H9 (cell line): ENCODE results near the gene RRH. TPM values are rescaled to one million over a fixed set of nuclear protein-coding genes. Genes with fewer than 3 reads are reported as not detected.

Experiments
- DNase-seq: peaks from one replicate; pipeline ENCODE4 v3.0.0-alpha.2; 2017
- H2AFZ ChIP-seq: one replicate; pipeline ENCODE4 v1.6.1; 2013; ENCODE audit warnings: mild to moderate bottlenecking, low read length, control low read depth, moderate library complexity
- H2AK5ac ChIP-seq: 2 replicates; pipeline ENCODE4 v1.6.1; 2013; ENCODE audit warnings: low read length, control low read depth, mixed read lengths; ENCODE audit not compliant: insufficient read length
- H2BK120ac ChIP-seq: one replicate; pipeline ENCODE4 v1.6.1; 2013; ENCODE audit warnings: low read depth, mild to moderate bottlenecking, low read length, control low read depth, inconsistent platforms; ENCODE audit not compliant: poor library complexity, severe bottlenecking
- H2BK12ac ChIP-seq: 2 replicates; pipeline ENCODE4 v1.6.1; 2013; ENCODE audit warnings: low read length, control low read depth, mixed read lengths, low read depth; ENCODE audit not compliant: insufficient read length
- H2BK15ac ChIP-seq: 2 replicates; pipeline ENCODE4 v1.6.1; 2013; ENCODE audit warnings: low read depth, low read length, control low read depth
- H2BK20ac ChIP-seq: one replicate; pipeline ENCODE4 v1.6.1; 2013; ENCODE audit warnings: low read depth, mild to moderate bottlenecking, low read length, control low read depth, inconsistent platforms; ENCODE audit not compliant: poor library complexity, severe bottlenecking
- H2BK5ac ChIP-seq: 2 replicates; pipeline ENCODE4 v1.6.1; 2013; ENCODE audit warnings: low read length, control low read depth, mixed read lengths; ENCODE audit not compliant: insufficient read length
- H3K14ac ChIP-seq: 2 replicates; pipeline ENCODE4 v1.6.1; 2013; ENCODE audit warnings: low read length, control low read depth; ENCODE audit not compliant: insufficient read depth
- H3K18ac ChIP-seq: 2 replicates; pipeline ENCODE4 v1.6.1; 2013; ENCODE audit warnings: low read depth, mild to moderate bottlenecking, mixed read lengths, low read length, control low read depth; ENCODE audit not compliant: insufficient read length
- H3K23ac ChIP-seq: 2 replicates; pipeline ENCODE4 v1.6.1; 2013; ENCODE audit warnings: low read length, control low read depth, mixed read lengths, low read depth; ENCODE audit not compliant: insufficient read length
- H3K23me2 ChIP-seq: 2 replicates; pipeline ENCODE4 v1.6.1; 2013; ENCODE audit warnings: low read depth, mild to moderate bottlenecking, mixed read lengths, low read length, control low read depth; ENCODE audit not compliant: insufficient read length, poor library complexity, severe bottlenecking
- H3K27ac ChIP-seq: 2 replicates; pipeline ENCODE4 v1.5.1; 2013; ENCODE audit warnings: low read length, control low read depth, mixed read lengths, low read depth; ENCODE audit not compliant: insufficient read length
- H3K27me3 ChIP-seq: 2 replicates; pipeline ENCODE4 v1.6.1; 2013; ENCODE audit warnings: low read length, control low read depth, inconsistent platforms; ENCODE audit not compliant: insufficient read depth
- H3K4ac ChIP-seq: 2 replicates; pipeline ENCODE4 v1.6.1; 2013; ENCODE audit warnings: low read depth, mild to moderate bottlenecking, control low read depth, inconsistent platforms, low read length, moderate library complexity
- H3K4me1 ChIP-seq: 2 replicates; pipeline ENCODE4 v1.6.1; 2013; ENCODE audit warnings: low read length, control low read depth, inconsistent platforms; ENCODE audit not compliant: insufficient read depth
- H3K4me2 ChIP-seq: 2 replicates; pipeline ENCODE4 v1.6.1; 2013; ENCODE audit warnings: low read length, control low read depth, mixed read lengths; ENCODE audit not compliant: insufficient read length, insufficient read depth
- H3K56ac ChIP-seq: 2 replicates; pipeline ENCODE4 v1.6.1; 2013; ENCODE audit warnings: low read depth, mild to moderate bottlenecking, mixed read lengths, low read length, control low read depth; ENCODE audit not compliant: insufficient read length
- H3K79me1 ChIP-seq: 2 replicates; pipeline ENCODE4 v1.6.1; 2013; ENCODE audit warnings: low read depth, mild to moderate bottlenecking, moderate library complexity, low read length, control low read depth, inconsistent platforms; ENCODE audit not compliant: insufficient read depth, poor library complexity, severe bottlenecking
- H3K79me2 ChIP-seq: 2 replicates; pipeline ENCODE4 v1.6.1; 2013; ENCODE audit warnings: low read length, control low read depth, inconsistent platforms; ENCODE audit not compliant: insufficient read depth
- H3K9ac ChIP-seq: 2 replicates; pipeline ENCODE4 v1.6.1; 2013; ENCODE audit warnings: low read length, control low read depth, mixed read lengths; ENCODE audit not compliant: insufficient read length; ENCODE audit errors: extremely low read depth
- H3K9me3 ChIP-seq: one replicate; pipeline ENCODE4 v1.6.1; 2013; ENCODE audit warnings: low read depth, low read length, inconsistent platforms; ENCODE audit not compliant: control insufficient read depth
- H3T11ph ChIP-seq: one replicate; pipeline ENCODE4 v1.6.1; 2013; ENCODE audit warnings: mild to moderate bottlenecking, low read length, control low read depth, inconsistent platforms
- H4K20me1 ChIP-seq: one replicate; pipeline ENCODE4 v1.6.1; 2013; ENCODE audit not compliant: control insufficient read depth, insufficient read length, insufficient read depth
- H4K5ac ChIP-seq: 2 replicates; pipeline ENCODE4 v1.6.1; 2013; ENCODE audit warnings: low read depth, mild to moderate bottlenecking, mixed read lengths, low read length, control low read depth; ENCODE audit not compliant: insufficient read length
- H4K8ac ChIP-seq: replicated peaks from 2 replicates; pipeline ENCODE4 v1.6.1; 2013; ENCODE audit warnings: low read length, control low read depth, mixed read lengths, low read depth; ENCODE audit not compliant: insufficient read length
- H4K91ac ChIP-seq: 2 replicates; pipeline ENCODE4 v1.6.1; 2013; ENCODE audit warnings: low read depth, mild to moderate bottlenecking, moderate library complexity, mixed read lengths, low read length, control low read depth; ENCODE audit not compliant: insufficient read length
- H3K27ac Mint-ChIP-seq, 3 experiments: 2 replicates in 2 of 3; 3 replicates in 1 of 3; pipeline ENCODE4 v1.8.0; 2020 to 2021; ENCODE audit warnings: mixed read lengths in 3 of 3, mild to moderate bottlenecking in 1 of 3, moderate library complexity in 1 of 3
- H3K27me3 Mint-ChIP-seq: 2 replicates; pipeline ENCODE4 v1.8.0; 2021; ENCODE audit warnings: low read depth, mild to moderate bottlenecking, moderate library complexity, mixed read lengths
- H3K36me3 Mint-ChIP-seq, 3 experiments: 2 replicates in 2 of 3; 3 replicates in 1 of 3; pipeline ENCODE4 v1.8.0; 2020 to 2021; ENCODE audit warnings: low read depth in 3 of 3, mixed read lengths in 3 of 3; ENCODE audit not compliant: insufficient read depth in 1 of 3
- H3K4me1 Mint-ChIP-seq, 2 experiments: 2 replicates each; pipeline ENCODE4 v1.8.0; 2020; ENCODE audit warnings: mixed read lengths in 2 of 2
- H3K4me3 Mint-ChIP-seq, 2 experiments: 2 replicates in 1 of 2; 3 replicates in 1 of 2; pipeline ENCODE4 v1.8.0; 2020 to 2021; ENCODE audit warnings: mild to moderate bottlenecking in 2 of 2, mixed read lengths in 2 of 2, moderate library complexity in 1 of 2
- H3K9me3 Mint-ChIP-seq, 2 experiments: 2 replicates in 1 of 2; 3 replicates in 1 of 2; pipeline ENCODE4 v1.8.0; 2020; ENCODE audit warnings: mild to moderate bottlenecking in 2 of 2, mixed read lengths in 2 of 2, moderate library complexity in 1 of 2
- CTCF ChIP-seq: fragments of 200-600 bp; sonication (generic); conservative IDR thresholded peaks from 3 replicates; pipeline ENCODE4 v1.8.0; 2021; ENCODE audit warnings: antibody characterized with exemption, mild to moderate bottlenecking
- WGBS: extraction: QIAGEN DNeasy Blood & Tissue Kit; methylation state at CpG from one replicate; pipeline ENCODE4 v1.1.7; 2013; ENCODE audit warnings: missing lambda C conversion rate, low lambda C conversion rate, mixed read lengths; ENCODE audit not compliant: insufficient read length; ENCODE audit errors: extremely low coverage; 5-methylcytosine and 5-hydroxymethylcytosine counted together
- total RNA-seq: library from RNA; stranded (reverse); gene quantifications from 2 replicates; pipeline ENCODE4 v1.2.1, GENCODE V29; 2021

Gene RRH
- total RNA-seq, 1 experiment from 2014 or later, result not detected

DNA sequence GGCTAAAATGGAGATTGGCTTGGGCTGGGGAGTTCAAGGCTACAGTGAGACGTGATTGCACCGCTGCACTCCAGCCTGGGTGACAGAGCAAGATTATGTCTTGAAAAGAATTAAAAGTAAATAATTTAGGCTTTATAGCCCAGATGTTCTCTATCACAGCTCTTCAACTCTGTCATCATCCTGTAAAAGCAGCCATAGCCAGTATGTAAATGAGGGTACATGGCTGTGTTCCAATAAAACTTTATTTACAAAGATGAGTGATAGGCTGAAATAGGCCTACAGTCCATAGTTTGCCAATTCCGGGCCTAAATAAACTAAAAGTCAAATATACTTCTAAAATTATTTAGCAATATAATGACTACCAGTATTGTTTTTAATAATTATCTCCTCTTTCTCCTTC, 9.2 kb downstream of the RRH start:
- no peak overlapping the region for H3K27ac Mint-ChIP-seq
- Histone ChIP-seq H3K4me2 (no peak overlapping the region), H4K5ac (no peak overlapping the region), H3K9ac (no peak overlapping the region), H4K91ac (no peak overlapping the region), H2BK120ac (no peak overlapping the region), H2BK12ac (no peak overlapping the region), H4K8ac (no peak overlapping the region), H2AFZ (no peak overlapping the region), H3T11ph (no peak overlapping the region), H3K79me2 (no peaks in the 10 kb centered on the region), H2AK5ac (no peak overlapping the region), H3K14ac (no peak overlapping the region), H3K23me2 (no peaks in the 10 kb centered on the region), H3K27me3 (no peaks in the 10 kb centered on the region), H4K20me1 (no peaks in the 10 kb centered on the region), H3K18ac (no peak overlapping the region), H2BK20ac (no peak overlapping the region), H3K4me1 (no peaks in the 10 kb centered on the region), H3K4ac (no peak overlapping the region), H3K56ac (no peak overlapping the region), H3K9me3 (no peaks in the 10 kb centered on the region), H2BK15ac (no peak overlapping the region), H3K79me1 (no peaks in the 10 kb centered on the region), H3K27ac (no peak overlapping the region), H3K23ac (no peak overlapping the region), H2BK5ac (no peak overlapping the region)
- WGBS, result no CpG with 5 or more reads among the region's 3 CpGs
- no peak overlapping the region for H3K4me3 Mint-ChIP-seq
- H3K4me1 Mint-ChIP-seq, result no peaks in the 10 kb centered on the region
- H3K9me3 Mint-ChIP-seq, result no peaks in the 10 kb centered on the region
- no peaks in the 10 kb centered on the region for H3K27me3 Mint-ChIP-seq
- no peaks in the 10 kb centered on the region for H3K36me3 Mint-ChIP-seq
- no peak for DNase-seq
- TF ChIP-seq CTCF, result no peak
